Left hindlimb (tissue), 1 donor: ENCODE results near the gene MRPL39.
"Not testable (repeated sequence)": the region's sequence is repeated elsewhere in the genome, so short reads cannot be mapped to it uniquely, and the experiment has no call there.

Experiments used
- DNase-seq: peaks from one replicate; pipeline ENCODE4 v3.0.0-alpha.2; 2018

The MRPL39 gene

GRCh38 chr21:25607151-25608043 is at the start of gene MRPL39:
Gene MRPL39, minus strand, starts transcription at chr21:25607481. Its CDS starts 6 bp downstream, at chr21:25607475.
- DNase-seq, result peak; percentile 92

GRCh38 chr21:25656412-25656811 is 49.1 kb upstream of the MRPL39 start:
- DNase-seq, result no peak

GRCh38 chr21:25649146-25649545 is 41.9 kb upstream of the MRPL39 start:
- no peak for DNase-seq

GRCh38 chr21:25647647-25648046 is 40.4 kb upstream of the MRPL39 start:
- DNase-seq, result no peak

- DNase-seq, result no peak
These were observed 39.2 kb upstream of the MRPL39 start for GRCh38 chr21:25646474-25646873.

- DNase-seq, result no peak
These were observed 36.2 kb upstream of the MRPL39 start for GRCh38 chr21:25643486-25643885.

- no peak for DNase-seq
These were observed 33.6 kb upstream of the MRPL39 start for GRCh38 chr21:25640943-25641292.

GRCh38 chr21:25640202-25640942 is 33.1 kb upstream of the MRPL39 start:
- peak; percentile 50 for DNase-seq

GRCh38 chr21:25639551-25640201 is 32.4 kb upstream of the MRPL39 start:
- peak; percentile 78 for DNase-seq

GRCh38 chr21:25638660-25639550 is 31.6 kb upstream of the MRPL39 start, which contains the start of gene JAM2:
Gene JAM2, plus strand, starts transcription at chr21:25639258. Its CDS starts 564 bp downstream, at chr21:25639822.
- peak; percentile 76 for DNase-seq

- no peak for DNase-seq
These were observed 30.8 kb upstream of the MRPL39 start for GRCh38 chr21:25637851-25638659.

GRCh38 chr21:25636727-25637126 is 29.4 kb upstream of the MRPL39 start:
- DNase-seq, result no peak

GRCh38 chr21:25635310-25635709 is 28.0 kb upstream of the MRPL39 start:
- no peak for DNase-seq

GRCh38 chr21:25632296-25632695 is 25.0 kb upstream of the MRPL39 start:
- no peak for DNase-seq

GRCh38 chr21:25626757-25627156 is 19.5 kb upstream of the MRPL39 start:
- no peak for DNase-seq

- DNase-seq, result not testable (repeated sequence)
These were observed 18.7 kb upstream of the MRPL39 start for GRCh38 chr21:25625776-25626555.

- no peak for DNase-seq
These were observed 17.8 kb upstream of the MRPL39 start for GRCh38 chr21:25625036-25625435.

GRCh38 chr21:25624511-25624910 is 17.2 kb upstream of the MRPL39 start:
- no peak for DNase-seq

GRCh38 chr21:25619198-25619597 is 11.9 kb upstream of the MRPL39 start:
- no peak for DNase-seq

GRCh38 chr21:25615880-25616279 is 8.6 kb upstream of the MRPL39 start:
- no peak for DNase-seq

GRCh38 chr21:25614441-25614840 is 7.2 kb upstream of the MRPL39 start:
- no peak for DNase-seq
